NCI-H2029 treated with DMSO at 0.1 percent for 48 hours (cell line): ENCODE results near the gene NIPBL.
"Not testable (repeated sequence)": the region's sequence is repeated elsewhere in the genome, so short reads cannot be mapped to it uniquely, and the experiment has no call there.

ENCODE experiments used
- DNase-seq: peaks from one replicate; lab custom pipeline; 2025; lab: John Stamatoyannopoulos, UW

The NIPBL gene

DNA sequence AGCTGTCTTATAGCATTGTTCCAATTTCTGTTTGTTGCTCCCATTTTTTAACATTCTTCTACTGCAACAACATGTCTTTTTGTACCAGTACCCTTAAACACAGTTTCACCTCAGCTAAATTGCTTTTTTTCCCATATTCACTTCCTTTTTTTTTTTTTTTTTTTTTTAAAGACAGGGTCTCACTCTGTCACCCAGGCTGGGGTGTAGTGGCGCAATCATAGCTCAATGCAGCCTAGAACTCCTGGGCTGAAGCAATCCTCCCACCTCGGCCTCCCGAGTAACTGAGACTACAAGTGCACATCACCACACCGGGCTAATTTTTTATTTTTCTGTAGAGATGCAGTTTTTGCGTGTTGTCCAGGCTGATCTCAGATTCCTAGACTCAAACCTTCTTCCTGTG, 161.3 kb downstream of the NIPBL start:
- DNase-seq, result no peak

DNA sequence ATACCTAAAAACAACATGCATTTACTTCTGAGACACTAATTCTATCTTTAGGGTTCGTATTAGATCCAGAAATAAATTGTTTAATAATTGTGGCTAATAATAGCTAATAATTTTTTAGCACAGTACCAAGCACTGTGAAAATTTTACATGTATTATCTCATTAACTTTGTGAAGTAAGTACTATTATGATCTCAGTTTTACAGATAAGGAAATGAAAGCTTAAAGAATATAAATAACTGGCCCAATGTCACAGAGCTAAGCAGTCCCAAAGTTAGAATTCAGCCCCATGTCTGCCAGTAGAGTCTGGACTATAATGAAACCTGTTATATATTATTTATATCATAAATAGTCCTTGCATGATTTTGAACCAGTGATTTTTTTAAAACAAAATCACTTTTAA, 163.3 kb downstream of the NIPBL start:
- no peak for DNase-seq

DNA sequence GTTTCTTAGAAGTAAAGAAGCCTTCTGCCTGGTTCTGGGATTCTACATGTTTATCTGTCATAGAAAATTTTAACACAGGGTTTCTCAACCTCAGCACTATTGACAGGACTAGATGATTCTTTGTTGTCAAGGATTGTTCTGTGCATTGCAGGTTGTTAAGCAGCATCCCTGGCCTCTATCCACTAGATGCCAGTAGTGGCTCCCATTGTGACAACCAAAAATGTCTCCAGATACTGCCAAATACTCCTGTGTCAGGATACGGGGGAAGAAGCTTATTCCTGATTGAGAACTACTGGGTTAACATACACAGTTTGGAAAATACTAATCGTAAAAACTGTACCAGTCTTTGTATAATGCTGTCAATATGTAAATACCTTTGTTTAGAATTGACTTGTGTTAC, 167.1 kb downstream of the NIPBL start:
- no peak for DNase-seq

DNA sequence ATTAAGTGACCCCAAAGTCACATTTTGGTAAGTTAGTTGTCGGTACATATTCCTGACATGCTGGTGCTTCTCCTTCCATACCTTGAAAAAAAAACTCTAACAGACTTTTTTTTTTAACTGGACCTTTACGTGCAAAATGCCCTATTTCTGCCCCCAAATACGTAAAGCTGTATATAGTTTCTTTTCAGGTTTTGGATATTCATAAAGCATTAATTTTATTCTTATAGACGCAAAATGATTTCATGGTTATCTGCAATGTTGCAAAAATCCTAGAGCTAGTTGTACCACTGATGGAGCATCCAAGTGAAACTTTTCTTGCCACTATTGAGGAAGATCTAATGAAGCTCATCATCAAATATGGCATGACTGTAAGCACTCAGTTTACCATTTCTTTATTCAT, 167.6 kb downstream of the NIPBL start:
- DNase-seq, result no peak

DNA sequence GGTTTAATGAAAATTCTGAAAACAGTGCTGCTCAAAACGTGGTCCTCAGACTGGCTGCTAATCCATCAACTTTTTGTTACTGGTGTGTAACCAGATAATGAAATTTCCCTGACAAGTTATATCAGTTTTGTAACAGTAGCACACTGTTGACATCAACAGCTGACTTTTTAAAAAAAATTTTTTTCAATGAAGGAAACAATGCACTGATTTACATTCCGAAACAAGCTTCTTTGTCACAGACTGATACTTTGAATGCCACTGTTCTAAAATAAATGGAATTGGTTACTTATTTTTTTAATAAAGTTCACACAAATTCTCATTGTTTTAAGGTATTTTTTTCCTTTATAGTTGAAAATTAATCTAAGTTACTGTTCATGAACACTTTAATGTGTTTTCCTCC, 169.1 kb downstream of the NIPBL start:
- no peak for DNase-seq

DNA sequence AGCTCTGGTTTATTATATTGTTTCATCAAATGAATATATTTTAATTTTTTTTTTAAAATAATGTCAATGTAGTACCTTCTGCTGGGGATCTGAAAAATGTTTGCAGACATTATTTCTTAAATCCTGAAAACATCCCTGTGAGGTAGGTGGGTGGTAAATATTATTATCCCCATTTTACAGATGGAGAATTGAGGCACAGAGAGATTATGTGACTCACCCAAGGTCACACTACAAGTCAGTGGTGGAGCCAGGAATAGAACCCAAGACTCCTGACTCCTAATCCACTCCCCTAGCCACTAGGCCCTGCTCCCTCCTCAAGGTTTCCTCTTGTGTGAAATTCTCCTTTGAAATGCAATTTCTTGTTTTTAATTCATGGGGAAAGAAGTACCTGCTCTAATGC, 171.4 kb downstream of the NIPBL start:
- DNase-seq, result no peak

DNA sequence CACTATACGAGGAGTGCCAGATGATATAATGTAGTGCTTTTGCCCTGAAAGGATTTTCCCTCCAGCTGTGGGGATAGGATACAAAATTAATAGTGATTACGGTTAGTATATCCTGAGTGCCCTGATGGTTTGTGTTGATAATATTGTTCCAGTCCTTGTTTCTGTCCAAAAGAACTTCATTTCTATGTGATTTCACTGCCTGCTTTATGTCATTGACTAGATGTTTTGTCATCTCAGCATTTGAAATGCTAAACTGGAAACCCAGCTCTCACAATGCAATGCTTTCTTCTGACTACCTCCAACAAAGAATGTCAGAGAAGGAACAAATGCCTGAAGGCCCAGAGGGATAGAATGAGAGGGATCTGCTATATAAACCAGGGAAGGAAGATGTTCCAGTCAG, 177.8 kb downstream of the NIPBL start:
- no peak for DNase-seq

DNA sequence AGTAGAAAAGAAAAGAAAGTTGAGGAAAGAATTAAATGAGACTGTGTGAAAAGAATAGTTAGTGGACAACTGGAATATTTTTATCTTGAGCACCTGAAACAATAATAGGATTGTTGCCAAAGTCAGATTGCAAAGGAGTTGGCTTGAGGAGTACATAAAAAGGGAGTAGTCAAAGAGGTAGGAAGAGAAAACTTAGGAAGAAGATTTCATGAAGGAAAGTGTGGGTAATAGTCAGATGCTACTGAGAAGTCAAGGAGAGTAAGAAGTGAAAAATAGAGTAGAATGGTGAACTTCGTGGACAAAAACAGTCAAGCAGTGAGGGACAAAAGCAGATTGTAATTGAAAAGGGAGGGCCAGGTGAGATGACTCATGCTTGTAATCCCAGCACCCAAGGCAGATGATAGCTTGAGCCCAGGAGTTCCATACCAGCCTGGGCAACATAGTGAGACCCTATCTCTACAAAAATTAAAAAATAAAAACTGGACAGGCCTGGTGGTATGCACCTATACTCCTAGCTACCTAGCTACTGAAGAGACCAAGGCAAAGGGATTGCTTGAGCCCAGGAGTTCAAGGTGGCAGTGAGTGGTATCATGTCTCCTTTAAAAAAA, 178.9 kb downstream of the NIPBL start:
- no peak for DNase-seq

DNA sequence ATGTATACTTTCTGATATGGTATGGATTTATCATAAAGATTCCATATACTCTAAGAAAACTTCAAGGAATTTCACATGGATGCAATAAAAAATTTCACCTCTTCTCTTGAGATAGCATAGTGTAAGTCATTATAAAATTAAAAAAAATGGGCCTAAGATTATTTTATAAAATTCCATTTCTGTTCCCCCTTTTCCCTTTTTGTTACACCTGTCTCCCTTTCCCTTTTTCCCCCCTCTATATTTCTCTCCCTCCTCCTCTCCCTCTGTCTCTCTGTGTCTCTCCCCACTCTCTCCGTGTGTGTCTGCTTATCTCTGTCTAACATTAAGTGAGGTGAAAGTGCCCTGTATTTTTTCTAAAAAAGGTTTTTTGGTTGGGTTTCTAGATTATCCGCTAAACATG, 180.2 kb downstream of the NIPBL start:
- DNase-seq, result no peak

DNA sequence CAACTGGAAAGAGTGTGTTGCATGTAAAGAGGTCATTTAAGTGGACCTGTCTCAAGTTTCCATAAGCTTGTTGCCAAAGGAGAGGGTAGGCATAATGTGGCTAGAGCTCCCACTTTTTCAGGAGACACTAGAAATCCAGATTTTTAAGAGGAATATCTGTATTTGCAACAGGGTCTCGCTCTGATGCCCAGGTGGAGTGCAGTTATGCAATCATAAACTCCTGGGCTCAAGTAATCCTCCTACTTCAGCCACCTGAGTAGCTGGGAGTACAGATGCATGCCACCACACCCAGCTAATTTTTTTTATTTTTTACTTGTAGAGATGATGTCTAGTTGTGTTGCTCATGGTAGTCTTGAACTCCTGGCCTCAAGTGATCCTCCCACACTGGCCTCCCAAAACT, 183.5 kb downstream of the NIPBL start:
- no peak for DNase-seq

DNA sequence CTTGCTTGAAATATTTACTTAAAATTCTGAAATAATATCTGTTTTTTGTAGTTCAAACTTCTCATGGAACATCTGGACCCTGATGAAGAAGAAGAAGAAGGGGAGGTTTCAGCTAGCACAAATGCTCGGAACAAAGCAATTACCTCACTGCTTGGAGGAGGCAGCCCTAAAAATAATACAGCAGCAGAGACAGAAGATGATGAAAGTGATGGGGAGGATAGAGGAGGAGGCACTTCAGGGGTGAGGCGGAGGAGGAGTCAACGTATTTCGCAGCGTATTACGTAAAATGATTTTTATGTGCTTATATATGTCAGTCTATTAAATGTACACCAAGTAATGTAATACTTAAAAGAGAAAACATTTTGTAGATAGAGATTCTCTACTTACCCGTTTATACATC, 187.2 kb downstream of the NIPBL start:
- DNase-seq, result no peak

DNA sequence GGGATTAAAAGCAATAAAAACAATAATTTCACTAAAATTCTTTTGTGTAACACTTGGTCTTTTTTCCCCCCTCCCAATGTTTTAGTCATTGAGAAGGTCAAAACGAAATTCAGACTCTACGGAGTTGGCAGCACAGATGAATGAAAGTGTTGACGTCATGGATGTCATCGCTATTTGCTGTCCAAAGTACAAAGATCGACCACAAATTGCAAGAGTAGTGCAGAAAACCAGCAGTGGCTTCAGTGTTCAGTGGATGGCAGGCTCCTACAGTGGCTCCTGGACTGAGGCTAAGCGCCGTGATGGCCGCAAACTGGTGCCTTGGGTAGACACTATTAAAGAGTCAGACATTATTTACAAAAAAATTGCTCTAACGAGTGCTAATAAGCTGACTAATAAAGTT, 187.9 kb downstream of the NIPBL start:
- DNase-seq, result no peak

DNA sequence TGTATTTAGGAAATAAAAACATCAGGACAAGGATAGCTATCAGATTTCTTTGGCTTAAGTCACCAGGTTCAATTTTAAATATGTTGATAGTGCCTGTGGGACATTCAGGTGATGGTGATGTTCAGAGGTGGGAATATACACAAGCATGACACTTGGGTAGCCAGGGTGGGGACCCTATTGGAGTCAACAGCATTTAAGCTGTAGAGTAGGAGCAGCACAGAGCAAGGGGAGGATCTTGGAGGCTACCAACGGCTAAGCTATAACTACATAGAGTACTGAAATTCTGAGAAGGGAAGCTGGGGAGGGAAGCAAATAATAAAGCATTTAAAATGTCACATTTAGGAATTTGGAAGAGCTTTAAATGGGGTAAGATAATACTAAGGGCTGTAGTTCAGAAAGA, 194.9 kb downstream of the NIPBL start:
- DNase-seq, result no peak

DNA sequence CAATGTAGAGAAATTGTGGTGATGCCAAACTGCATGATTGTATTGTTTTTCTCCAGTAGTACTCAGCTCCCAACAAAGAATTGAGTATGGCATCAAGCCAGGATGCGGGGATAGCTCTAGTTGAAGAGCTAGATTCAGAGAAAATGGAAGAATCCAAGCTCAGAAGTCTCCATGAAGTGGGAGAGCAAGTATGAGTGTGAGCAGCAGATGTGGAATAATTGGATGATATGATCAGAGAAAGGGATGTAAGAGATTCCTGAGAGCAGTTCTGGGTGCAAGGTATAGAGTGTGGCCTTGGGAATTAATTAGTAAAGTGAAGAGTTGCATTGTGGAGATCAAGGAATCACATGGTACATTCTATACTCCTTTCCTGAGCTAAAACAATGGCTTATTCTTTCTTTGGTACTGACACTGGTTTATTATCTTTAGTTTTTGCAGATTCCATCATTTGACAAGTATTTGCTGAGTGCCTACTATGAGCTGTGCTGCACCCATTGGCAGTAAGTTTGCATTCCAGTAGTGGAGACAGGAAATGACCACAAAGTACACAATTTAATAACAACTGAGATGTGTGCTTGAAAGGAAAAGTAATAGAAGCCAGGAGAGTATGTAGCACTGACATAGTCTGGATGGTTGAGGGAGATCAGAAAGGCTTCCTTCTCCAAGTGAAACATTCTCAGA, 195.5 kb downstream of the NIPBL start:
- DNase-seq, result no peak

DNA sequence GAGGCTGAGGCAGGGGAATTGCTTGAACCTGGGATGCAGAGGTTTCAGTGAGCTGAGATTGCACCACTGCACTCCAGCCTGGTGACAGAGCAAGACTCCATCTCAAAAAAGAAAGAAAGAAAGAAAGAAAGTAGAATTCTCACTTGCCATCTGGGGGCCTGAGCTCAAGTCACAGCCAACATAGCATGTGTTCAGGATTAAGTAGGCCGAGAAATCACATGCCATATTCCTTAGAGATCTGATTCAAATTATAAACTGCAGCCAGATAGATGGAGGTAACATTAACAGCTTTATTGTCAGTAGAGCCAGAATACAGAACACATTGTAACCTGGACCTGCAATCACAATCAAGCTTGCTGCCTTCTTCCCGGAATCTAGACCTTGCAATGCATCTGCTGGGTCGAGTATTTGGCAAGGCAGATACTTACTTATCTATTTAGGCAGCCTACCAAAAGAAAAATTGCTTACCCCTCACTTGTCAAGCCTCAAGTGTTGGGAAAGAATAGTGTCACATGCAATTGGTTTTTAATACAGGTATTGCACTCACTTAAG, 198.9 kb downstream of the NIPBL start:
- DNase-seq, result no peak

DNA sequence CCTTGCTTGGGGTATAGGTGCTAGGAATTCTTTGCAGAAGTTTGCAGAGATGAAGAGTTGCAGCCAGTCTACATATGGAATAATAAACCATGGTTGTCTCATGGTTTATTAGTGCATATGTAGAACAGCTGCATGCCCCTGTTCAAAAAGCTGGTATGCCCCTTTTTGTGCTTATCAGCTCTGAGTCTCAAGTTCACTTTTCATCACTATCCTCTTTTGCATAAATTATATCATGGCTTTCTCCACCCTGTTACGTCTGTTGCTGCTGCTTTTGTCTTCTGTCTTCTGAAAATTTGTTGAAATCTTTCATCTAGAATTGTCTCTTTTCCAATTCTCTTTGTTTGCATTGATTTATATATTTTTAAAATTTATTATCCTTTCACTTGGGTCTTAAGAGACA, 200.6 kb downstream of the NIPBL start:
- no peak for DNase-seq

DNA sequence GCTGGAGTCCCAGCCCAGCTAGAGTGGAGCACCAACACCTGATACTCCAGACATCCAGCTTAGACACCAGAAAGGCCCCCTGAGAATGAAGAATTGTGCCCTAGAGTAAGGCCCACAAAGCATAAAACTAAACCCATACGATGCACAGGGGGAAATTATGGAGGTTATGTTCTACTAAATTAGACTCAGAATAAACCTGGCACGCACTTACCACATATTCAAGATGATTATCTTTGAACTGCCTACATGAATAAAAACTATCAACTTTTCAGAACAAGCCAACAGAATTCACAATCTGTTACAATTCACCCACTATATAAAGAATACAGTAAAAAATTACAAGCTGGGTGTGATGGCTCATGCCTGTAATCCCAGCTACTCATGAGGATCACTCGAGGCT, 204.1 kb downstream of the NIPBL start:
- DNase-seq, result no peak

DNA sequence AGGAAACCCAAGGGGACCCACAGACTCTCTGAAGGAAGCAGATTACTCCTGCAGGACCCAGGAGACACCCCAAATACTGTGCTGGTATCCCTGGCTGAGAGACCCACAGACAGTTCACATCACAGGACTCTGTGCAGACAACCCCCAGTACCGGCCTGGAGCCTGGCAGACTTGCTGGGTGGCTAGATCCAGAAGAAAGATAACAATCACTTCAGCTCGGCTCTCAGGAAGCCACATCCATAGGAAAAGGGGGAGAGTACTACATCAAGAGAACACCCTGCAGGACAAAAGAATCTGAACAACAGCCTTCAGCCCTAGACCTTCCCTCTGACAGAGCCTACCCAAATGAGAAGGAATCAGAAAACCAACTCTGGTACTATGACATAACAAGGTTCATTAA, 206.4 kb downstream of the NIPBL start:
- DNase-seq, result not testable (repeated sequence)

DNA sequence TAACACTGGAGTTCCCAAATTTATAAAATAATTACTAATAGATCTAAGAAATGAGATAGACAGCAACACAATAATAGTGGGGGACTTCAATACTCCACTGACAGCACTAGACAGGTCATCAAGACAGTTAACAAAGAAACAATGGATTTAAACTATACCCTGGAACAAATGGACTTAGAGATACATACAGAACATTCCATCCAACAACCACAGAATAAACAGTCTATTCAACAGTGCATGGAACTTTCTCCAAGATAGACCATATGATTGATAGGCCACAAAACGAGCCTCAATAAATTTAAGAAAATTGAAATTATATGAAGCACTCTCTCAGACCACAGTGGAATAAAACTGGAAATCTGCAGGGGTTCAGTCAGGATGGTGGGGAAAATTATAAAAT, 209.5 kb downstream of the NIPBL start:
- not testable (repeated sequence) for DNase-seq

DNA sequence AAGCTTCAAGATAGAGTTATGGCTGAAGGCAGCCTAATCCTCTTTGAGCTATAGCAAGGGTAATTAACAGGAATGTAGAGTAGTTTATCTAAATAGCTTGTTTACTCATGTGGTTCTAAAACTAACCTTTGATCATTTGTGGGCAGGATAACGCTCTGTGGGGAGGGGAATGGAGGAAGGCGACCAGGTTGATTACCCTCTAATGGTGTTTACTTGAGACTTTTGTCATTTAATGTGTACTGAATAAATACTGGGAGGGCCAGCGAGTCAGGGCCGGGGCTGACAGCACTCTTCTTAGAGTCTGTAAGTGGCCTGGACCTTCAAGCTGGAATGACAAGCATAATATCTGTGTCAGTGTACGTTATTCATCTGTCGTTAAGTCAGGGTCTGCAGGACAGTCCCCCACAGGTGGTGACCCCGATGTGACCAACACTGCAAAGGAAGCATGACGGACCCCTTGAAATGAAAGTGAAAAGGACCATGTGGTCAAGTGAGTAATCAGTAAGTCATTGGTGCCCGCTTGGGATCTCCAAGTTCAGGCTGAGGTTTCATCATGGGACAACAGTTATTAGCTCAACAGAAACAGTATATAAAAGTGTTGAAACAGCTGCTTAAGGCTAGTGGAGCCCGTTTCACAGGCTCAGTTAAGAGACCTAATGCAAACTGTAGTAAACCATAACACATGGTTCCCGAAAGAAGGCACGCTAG, 210.1 kb downstream of the NIPBL start:
- no peak for DNase-seq

DNA sequence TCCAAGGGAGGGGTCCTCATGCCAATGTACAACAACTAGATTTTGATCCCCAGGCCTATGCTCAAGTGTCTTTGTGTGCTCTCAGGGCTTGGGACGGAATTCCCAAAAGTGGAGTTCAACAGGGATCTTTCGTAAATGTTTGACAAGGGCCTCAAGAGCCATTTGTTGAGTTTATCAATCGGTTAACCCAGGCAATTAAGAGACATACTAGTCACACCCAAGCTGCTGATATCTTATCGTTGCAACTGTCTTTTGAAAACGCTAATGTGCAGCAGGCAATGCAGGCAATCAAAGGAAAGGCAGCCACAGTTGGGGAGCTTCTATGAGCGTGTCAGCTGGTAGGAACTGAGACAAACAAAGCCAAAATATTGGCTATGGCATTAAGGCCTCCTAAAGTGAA, 211.4 kb downstream of the NIPBL start:
- DNase-seq, result no peak

DNA sequence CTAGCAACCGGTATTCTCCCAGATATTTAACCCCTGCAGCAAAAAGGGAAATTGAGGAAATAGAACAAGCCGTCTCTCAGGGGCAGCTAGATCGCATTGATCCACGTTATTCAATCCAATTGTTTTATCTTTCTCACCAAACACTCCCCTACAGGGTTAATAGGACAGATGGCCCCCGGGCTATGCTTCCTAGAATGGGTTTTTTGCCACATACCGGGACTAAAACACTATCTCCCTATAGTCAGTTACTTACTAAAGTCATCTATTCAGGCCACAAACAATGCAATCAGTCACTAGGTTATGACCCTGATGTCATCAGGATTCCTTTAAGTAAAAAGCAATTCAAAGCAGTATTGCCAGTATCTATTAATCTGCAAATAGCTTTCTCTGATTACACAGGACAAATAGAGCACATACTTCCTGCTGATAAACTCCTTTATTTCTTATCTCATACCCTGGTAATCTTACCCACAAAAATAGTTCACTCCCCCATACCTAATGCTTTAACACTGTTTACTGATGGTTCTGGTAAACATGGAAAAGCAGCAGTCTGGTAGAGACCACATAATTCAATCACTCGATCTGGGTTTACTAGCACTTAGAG, 213.7 kb downstream of the NIPBL start:
- DNase-seq, result no peak

DNA sequence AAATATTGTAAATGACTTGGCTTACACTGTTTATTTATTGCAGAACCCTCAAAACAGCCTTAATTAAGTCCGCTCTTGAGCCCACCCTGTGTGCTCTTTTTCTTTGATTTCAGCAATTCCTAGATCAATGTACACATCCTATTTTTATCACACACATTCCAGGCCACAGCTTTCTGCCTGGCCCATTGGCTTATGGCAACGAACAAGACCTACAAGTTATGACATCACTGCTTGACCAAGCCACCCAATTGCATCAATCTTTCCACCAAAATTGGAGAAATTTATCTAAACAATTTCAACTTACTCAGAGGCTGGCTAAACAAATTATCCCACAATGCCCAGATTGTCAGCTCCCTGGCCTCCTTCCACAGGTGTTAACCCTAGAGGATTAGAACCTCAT, 214.2 kb downstream of the NIPBL start:
- DNase-seq, result no peak
